Erythroblast (primary cell): ENCODE results near the gene NFE2L3.

Source experiments
- DNase-seq, 2 experiments: peaks; one replicate each; lab custom pipeline; 2025; lab: John Stamatoyannopoulos, UW
- GATA1 ChIP-seq: IDR thresholded peaks from 2 replicates; pipeline ENCODE4 v1.6.1; 2011; ENCODE audit warnings: low read depth, mild to moderate bottlenecking, control low read depth, low read length, moderate library complexity
- POLR2A ChIP-seq: IDR thresholded peaks from 2 replicates; pipeline ENCODE4 v1.6.1; 2011; ENCODE audit warnings: mild to moderate bottlenecking, low read length

Gene NFE2L3

DNA sequence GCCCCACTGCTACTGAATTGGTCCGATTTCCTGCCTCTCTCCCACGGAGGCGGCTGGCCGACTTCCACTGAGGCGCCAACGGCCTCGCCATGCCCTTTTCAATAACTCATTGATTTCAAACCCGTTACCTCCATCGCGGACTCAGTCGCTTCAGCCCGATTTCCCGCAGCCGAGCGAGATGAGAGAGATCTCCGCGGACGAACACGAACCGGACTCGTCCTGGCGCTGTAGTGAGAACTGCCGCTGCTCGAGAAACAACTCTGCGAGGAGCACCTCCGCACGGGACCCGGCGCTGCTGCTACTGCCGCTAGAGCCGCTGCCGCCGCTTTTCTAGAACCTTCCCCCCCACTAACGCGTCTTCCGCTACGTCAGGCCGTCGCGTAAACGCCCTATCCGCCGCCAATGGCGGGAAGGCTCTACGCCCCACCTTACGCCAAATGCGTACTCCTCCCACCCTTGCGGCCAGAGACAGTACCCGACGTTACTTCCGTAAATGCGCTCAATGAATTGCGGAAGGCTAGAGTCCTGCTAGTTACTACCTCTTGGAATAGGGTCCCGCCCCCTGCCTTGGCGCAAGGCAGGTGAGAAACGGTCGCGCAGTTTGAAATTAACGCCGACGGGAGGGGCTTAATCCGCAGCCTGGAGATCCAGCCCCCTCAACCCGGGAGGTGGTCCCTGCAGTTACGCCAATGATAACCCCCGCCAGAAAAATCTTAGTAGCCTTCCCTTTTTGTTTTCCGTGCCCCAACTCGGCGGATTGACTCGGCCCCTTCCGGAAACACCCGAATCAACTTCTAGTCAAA lies 48.6 kb downstream of the NFE2L3 start, which contains the start of gene HNRNPA2B1:
Gene HNRNPA2B1 (minus strand): TSS at position 303 of the 803 bp plus-strand sequence. CDS start 169 bp downstream, at position 134.
- DNase-seq: peak; percentile 99
- TF ChIP-seq POLR2A (peak; percentile 100), GATA1 (no peak)

GRCh38 chr7:26201247-26202018 lies 49.4 kb downstream of the NFE2L3 start, which contains the start of gene CBX3:
Gene CBX3, plus strand, starts transcription at chr7:26201745. Its CDS starts 1,254 bp downstream, at chr7:26202999.
- TF ChIP-seq GATA1 (no peak), POLR2A (no peak)
- DNase-seq: peak; percentile 95 to 96

GRCh38 chr7:26202019-26202990 lies 50.3 kb downstream of the NFE2L3 start:
- DNase-seq: peak; percentile 77 to 83
- TF ChIP-seq GATA1 (no peak), POLR2A (no peak)

DNA sequence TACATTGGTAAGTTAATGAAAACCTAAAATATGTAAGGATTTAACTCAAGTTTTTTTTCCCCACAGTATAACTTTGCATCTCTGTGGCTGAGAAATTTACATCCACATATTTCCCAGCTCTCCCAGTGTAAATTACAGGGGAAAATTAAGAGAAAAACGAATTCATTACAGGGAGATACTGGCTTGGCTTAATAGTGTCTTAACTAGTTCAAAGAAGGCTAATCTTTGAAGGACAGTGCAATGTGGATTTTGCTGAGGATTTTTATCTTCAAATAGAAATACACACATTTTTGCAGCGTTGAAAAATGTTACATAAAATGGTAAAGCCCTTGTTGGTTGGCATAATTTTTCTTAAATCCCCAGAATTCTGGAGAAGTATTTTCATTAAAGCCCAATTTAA lies 51.0 kb downstream of the NFE2L3 start:
- DNase-seq: peak in 1 of 2 experiments; percentile 64
- TF ChIP-seq POLR2A: no peak
- TF ChIP-seq GATA1: no peak

GRCh38 chr7:26208040-26208439 lies 56.0 kb downstream of the NFE2L3 start:
- TF ChIP-seq GATA1 (no peak), POLR2A (no peak)
- no peak for DNase-seq

- DNase-seq: peak in 1 of 2 experiments; percentile 32
- TF ChIP-seq GATA1: no peak
- peak; percentile 17 for TF ChIP-seq POLR2A
Observed at GRCh38 chr7:26212921-26213718, 61.1 kb downstream of the NFE2L3 start.

DNA sequence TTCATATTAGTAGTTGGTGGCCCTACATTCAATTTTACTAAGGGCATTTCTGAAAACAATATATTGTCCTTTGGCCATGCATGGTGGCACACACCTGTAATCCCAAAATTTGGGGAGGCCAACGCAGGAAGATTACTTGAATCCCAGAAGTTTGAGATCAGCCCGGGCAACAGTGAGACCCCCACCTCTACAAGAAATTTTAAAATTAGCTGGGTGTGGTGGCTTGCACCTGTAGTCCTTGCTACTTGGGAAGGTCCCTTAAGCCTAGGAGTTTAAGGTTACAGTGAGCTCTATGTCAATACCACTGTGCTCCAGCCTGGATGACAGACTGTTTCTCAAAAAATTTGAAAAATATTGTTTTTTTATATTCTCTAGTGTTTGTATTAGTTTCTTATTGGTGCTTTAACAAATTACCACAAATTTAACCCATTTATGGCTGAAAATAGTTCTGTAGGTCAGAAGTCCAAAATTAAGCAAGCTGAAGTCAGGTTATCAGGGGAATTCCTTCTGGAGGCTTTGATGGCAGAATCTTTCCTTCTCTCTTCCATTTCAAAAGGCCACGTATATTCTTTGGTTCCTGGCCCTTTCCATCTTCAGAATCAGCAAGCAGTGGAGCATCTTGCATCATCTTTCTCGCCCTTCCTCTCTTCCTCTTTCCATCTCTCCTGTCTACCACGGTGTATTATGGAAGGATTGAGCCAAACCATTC lies 62.0 kb downstream of the NFE2L3 start:
- no peak for DNase-seq

DNA sequence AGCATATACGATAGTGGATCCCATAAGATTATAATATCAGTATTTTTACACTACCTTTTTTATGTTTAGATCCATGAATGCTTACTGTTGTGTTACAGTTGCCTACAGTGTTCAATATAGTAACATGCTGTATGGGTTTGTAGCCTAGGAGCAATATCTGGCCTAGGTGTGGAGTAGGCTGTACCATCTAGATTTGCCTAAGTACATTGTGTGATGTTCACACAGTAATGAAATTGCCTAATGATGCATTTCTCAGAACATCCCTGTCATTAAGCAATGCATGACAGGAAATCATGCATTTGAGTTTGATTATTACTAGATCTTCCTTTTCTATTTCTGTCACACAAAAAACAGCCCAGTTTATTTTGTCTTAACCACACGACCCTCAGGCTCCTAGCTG lies 64.1 kb downstream of the NFE2L3 start:
- TF ChIP-seq GATA1: no peak
- no peak for TF ChIP-seq POLR2A
- DNase-seq: no peak

More for the DNA sequence above, 62.0 kb downstream of the NFE2L3 start:
- TF ChIP-seq POLR2A: peak; percentile 13
- TF ChIP-seq GATA1: no peak

GRCh38 chr7:26224359-26224758 lies 72.4 kb downstream of the NFE2L3 start:
- DNase-seq: no peak
- TF ChIP-seq GATA1: no peak
- TF ChIP-seq POLR2A: no peak

DNA sequence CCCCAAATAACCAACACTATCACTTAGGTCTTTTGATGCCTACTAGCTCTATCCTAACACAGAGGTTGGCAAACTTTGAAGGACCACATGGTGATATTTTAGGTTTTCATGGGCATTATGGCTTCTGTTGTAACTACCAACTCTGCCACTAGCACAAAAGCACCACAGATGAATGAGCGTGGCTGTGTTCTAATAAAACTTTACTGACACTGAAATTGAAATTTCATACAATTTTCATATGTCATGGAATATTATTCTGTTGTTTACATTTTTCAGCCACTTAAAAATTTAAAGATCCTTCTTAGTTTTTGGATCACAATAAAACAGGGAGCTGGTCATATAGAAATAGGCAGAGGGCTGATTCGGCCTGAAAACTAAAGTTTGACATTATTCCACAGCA lies 76.0 kb downstream of the NFE2L3 start:
- TF ChIP-seq POLR2A (no peak), GATA1 (no peak)
- no peak for DNase-seq

DNA sequence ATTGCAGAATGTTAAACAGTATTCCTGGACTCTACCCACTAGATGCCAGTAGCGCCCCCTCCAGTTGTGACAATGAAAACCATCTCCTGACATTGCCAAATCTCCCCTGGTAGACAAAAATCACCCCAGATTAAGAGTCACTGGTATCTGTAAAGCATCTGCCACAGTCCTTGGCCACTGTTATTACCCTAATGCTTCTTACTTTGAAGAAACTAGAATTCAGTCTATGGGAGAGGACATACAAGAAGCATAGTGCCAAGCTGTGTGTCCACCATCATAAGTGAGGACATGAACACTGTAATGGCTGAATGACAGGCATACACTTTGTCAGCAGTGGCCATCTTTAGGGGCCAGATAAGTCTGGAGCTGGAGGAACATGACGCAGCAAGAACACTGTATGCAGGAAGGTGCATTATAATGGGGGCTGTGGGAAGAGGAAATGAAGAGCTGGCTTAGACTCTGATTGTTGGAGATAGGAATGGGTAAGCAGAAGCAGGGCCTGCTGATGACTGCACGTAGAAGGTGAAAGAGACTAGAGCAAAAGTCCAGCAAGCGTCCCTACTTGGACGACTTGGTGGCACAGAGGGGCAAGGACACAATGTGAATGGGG lies 82.0 kb downstream of the NFE2L3 start:
- DNase-seq: peak; percentile 71 to 79
- TF ChIP-seq GATA1 (no peak), POLR2A (no peak)
